Prostate gland (tissue), 2 donors: ENCODE results near the gene GLCE. TPM values are rescaled to one million over a fixed set of nuclear protein-coding genes. Genes with fewer than 3 reads are reported as not detected.

Source experiments
- DNase-seq: peaks from one replicate; pipeline ENCODE4 v3.0.0-alpha.2; 2019; ENCODE audit warnings: low spot score
- H3K27ac ChIP-seq, 2 donors: fragments of 200-600 bp; sonication (generic); 2 replicates each; pipeline ENCODE4 v1.5.1; 2017 to 2019
- H3K27me3 ChIP-seq: fragments of 200-600 bp; sonication (generic); replicated peaks from 2 replicates; pipeline ENCODE4 v1.5.1; 2019; ENCODE audit not compliant: insufficient read depth
- H3K36me3 ChIP-seq, 2 donors: fragments of 200-600 bp; sonication (generic); 1 replicate in 1 of 2; 2 replicates in 1 of 2; pipeline versions ENCODE4 v1.5.1 to v1.8.1; 2017 to 2019
- H3K4me1 ChIP-seq: fragments of 200-600 bp; sonication (generic); replicated peaks from 2 replicates; pipeline ENCODE4 v1.5.1; 2019
- H3K4me3 ChIP-seq, 2 donors: fragments of 200-600 bp; sonication (generic); 2 replicates each; pipeline ENCODE4 v1.5.1; 2017 to 2019
- H3K9me3 ChIP-seq: fragments of 200-600 bp; sonication (generic); 2 replicates; pipeline ENCODE4 v1.5.1; 2017
- POLR2A ChIP-seq: fragments of 450-650 bp; IDR thresholded peaks from one replicate; pipeline ENCODE4 v1.6.1; 2016; ENCODE audit warnings: antibody characterized with exemption, mild to moderate bottlenecking
- POLR2AphosphoS5 ChIP-seq: sonication (generic); formaldehyde crosslinking; IDR thresholded peaks from one replicate; pipeline ENCODE4 v1.6.1; 2017; ENCODE audit warnings: antibody characterized with exemption
- WGBS: methylation state at CpG from one replicate; pipeline ENCODE4 v1.1.5; 2018; 5-methylcytosine and 5-hydroxymethylcytosine counted together
- intact Hi-C: fragments of 100-400 bp; cut with DNase I; formaldehyde crosslinking; loops from one replicate; pipeline ENCODE4 v1.14.2; 2022
- total RNA-seq, 2 donors: library from RNA; depleted of rRNA; stranded (reverse); fragments of >200 nt; gene quantifications; one replicate each; pipeline ENCODE4 v1.1.0, GENCODE V29; 2016
- TF ChIP-seq, protein P1 (sequence below), 4 experiments: fragments of 200-600 bp in 2 of 4; fragments of 450-650 bp in 2 of 4; sonication (generic) in 2 of 4; IDR thresholded peaks; 1 replicate in 3 of 4; 2 replicates in 1 of 4; pipeline ENCODE4 v1.5.1; 2016 to 2019; ENCODE audit warnings: antibody characterized with exemption in 4 of 4, mild to moderate bottlenecking in 2 of 4, moderate library complexity in 2 of 4

GLCE gene
- total RNA-seq, 2 donors from 2014 or later, result 17.4 TPM

GRCh38 chr15:69305204-69305931 is 144.9 kb downstream of the GLCE start:
- Histone ChIP-seq H3K4me3 (no peak overlapping the region), H3K27ac (no peak overlapping the region), H3K27me3 (no peaks in the 10 kb centered on the region), H3K36me3 (no peaks in the 10 kb centered on the region), H3K9me3 (no peaks in the 10 kb centered on the region), H3K4me1 (no peaks in the 10 kb centered on the region)
- 71% methylated on average over 20 of the region's 20 CpGs for WGBS
- intact Hi-C loops, result no loop called here
- DNase-seq, result no peak
- TF ChIP-seq, protein P1, sequence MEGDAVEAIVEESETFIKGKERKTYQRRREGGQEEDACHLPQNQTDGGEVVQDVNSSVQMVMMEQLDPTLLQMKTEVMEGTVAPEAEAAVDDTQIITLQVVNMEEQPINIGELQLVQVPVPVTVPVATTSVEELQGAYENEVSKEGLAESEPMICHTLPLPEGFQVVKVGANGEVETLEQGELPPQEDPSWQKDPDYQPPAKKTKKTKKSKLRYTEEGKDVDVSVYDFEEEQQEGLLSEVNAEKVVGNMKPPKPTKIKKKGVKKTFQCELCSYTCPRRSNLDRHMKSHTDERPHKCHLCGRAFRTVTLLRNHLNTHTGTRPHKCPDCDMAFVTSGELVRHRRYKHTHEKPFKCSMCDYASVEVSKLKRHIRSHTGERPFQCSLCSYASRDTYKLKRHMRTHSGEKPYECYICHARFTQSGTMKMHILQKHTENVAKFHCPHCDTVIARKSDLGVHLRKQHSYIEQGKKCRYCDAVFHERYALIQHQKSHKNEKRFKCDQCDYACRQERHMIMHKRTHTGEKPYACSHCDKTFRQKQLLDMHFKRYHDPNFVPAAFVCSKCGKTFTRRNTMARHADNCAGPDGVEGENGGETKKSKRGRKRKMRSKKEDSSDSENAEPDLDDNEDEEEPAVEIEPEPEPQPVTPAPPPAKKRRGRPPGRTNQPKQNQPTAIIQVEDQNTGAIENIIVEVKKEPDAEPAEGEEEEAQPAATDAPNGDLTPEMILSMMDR (IDR thresholded peaks at IDR 0.05), result no peak
- no peak for TF ChIP-seq POLR2A
- no peak for TF ChIP-seq POLR2AphosphoS5

GRCh38 chr15:69305933-69306568 is 145.6 kb downstream of the GLCE start:
- intact Hi-C loops, result no loop called here
- TF ChIP-seq POLR2AphosphoS5 (no peak), POLR2A (no peak)
- TF ChIP-seq, protein P1 (IDR thresholded peaks at IDR 0.05), result no peak
- no peak overlapping the region for H3K27ac ChIP-seq
- no peaks in the 10 kb centered on the region for H3K4me1 ChIP-seq
- no peak for DNase-seq
- H3K4me3 ChIP-seq, result no peak overlapping the region
- no peaks in the 10 kb centered on the region for H3K27me3 ChIP-seq
- WGBS, result 95% methylated on average over 9 of the region's 9 CpGs
- H3K9me3 ChIP-seq, result no peaks in the 10 kb centered on the region
- no peaks in the 10 kb centered on the region for H3K36me3 ChIP-seq

GRCh38 chr15:69307939-69308338 is 147.5 kb downstream of the GLCE start:
- no peaks in the 10 kb centered on the region for H3K4me1 ChIP-seq
- TF ChIP-seq POLR2A, result no peak
- TF ChIP-seq POLR2AphosphoS5, result no peak
- TF ChIP-seq, protein P1 (IDR thresholded peaks at IDR 0.05), result no peak
- no peak overlapping the region for H3K4me3 ChIP-seq
- H3K27ac ChIP-seq, result no peak overlapping the region
- H3K27me3 ChIP-seq, result no peaks in the 10 kb centered on the region
- WGBS, result 84% methylated on average over 3 of the region's 3 CpGs
- no peak for DNase-seq
- H3K36me3 ChIP-seq, result no peaks in the 10 kb centered on the region
- intact Hi-C loops, result no loop called here
- no peaks in the 10 kb centered on the region for H3K9me3 ChIP-seq

GRCh38 chr15:69308949-69309348 is 148.5 kb downstream of the GLCE start:
- Histone ChIP-seq H3K27ac (no peak overlapping the region), H3K4me3 (no peak overlapping the region), H3K9me3 (no peaks in the 10 kb centered on the region), H3K27me3 (no peaks in the 10 kb centered on the region), H3K36me3 (no peaks in the 10 kb centered on the region), H3K4me1 (no peaks in the 10 kb centered on the region)
- TF ChIP-seq, protein P1 (IDR thresholded peaks at IDR 0.05), result no peak
- TF ChIP-seq POLR2A (no peak), POLR2AphosphoS5 (no peak)
- 91% methylated on average over 5 of the region's 5 CpGs for WGBS
- no peak for DNase-seq
- intact Hi-C loops, result no loop called here

DNA sequence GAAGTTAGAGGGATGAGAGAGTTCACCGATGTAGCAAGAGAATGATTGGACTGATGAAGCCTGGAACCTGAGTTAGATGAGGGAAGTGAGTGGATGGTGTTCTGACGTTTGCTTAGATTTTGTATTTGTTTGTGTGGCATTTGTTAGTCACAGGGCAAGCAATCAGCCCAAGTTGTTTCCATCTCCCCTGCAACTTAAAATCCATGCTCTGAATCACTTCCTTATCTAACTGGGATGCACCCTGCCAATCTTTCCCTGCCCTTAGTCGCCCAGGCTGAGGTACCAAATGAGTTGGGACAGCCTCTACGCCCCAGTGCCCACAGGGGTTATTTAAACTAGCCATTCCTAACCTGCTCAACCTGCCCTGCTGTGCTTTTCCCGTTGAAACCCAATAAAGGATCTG is 150.9 kb downstream of the GLCE start:
- no peak for DNase-seq
- Histone ChIP-seq H3K4me3 (no peak overlapping the region), H3K27ac (no peak overlapping the region), H3K9me3 (no peaks in the 10 kb centered on the region), H3K27me3 (no peaks in the 10 kb centered on the region), H3K4me1 (no peaks in the 10 kb centered on the region), H3K36me3 (no peaks in the 10 kb centered on the region)
- intact Hi-C loops, result no loop called here
- TF ChIP-seq POLR2AphosphoS5 (no peak), POLR2A (no peak)
- TF ChIP-seq, protein P1 (IDR thresholded peaks at IDR 0.05), result no peak
- 77% methylated on average over 5 of the region's 5 CpGs for WGBS
